Lung (tissue), 12 donors: ENCODE results near the gene CACNA1C. TPM values are rescaled to one million over a fixed set of nuclear protein-coding genes. Genes with fewer than 3 reads are reported as not detected.

Source experiments
- ATAC-seq: fragments of 200-7000 bp; cut with Tn5 transposase; one replicate; pipeline ENCODE4 v1.9.1; 2020; ENCODE audit warnings: moderate number of reproducible peaks; ENCODE audit not compliant: insufficient read depth, low FRiP score
- DNase-seq, 3 donors: peaks; one replicate each; pipeline ENCODE4 v3.0.0-alpha.2; 2013 to 2017
- H3K27ac ChIP-seq, 2 donors: one replicate each; pipeline ENCODE4 v1.5.1; 2013; ENCODE audit warnings: mild to moderate bottlenecking in 2 of 2, moderate library complexity in 2 of 2, control low read depth in 1 of 2, inconsistent platforms in 1 of 2, low read depth in 1 of 2, low read length in 1 of 2
- H3K27me3 ChIP-seq, 3 donors: one replicate each; pipeline ENCODE4 v1.5.1; 2013; ENCODE audit warnings: low read length in 2 of 3; ENCODE audit not compliant: control insufficient read depth in 3 of 3, insufficient read depth in 3 of 3
- H3K36me3 ChIP-seq, 4 donors: one replicate each; pipeline ENCODE4 v1.5.1; 2013; ENCODE audit warnings: low read length in 4 of 4, mild to moderate bottlenecking in 1 of 4, moderate library complexity in 1 of 4; ENCODE audit not compliant: control insufficient read depth in 4 of 4, insufficient read depth in 4 of 4
- H3K4me1 ChIP-seq, 5 donors: one replicate each; pipeline ENCODE4 v1.5.1; 2013; ENCODE audit warnings: low read length in 5 of 5, mild to moderate bottlenecking in 2 of 5, moderate library complexity in 1 of 5; ENCODE audit not compliant: control insufficient read depth in 5 of 5, insufficient read depth in 5 of 5
- H3K4me3 ChIP-seq: one replicate; pipeline ENCODE4 v1.5.1; 2013; ENCODE audit warnings: mild to moderate bottlenecking, control low read depth, moderate library complexity
- H3K9ac ChIP-seq, 2 donors: one replicate each; pipeline ENCODE4 v1.5.1; 2013; ENCODE audit warnings: low read length in 2 of 2, control low read depth in 1 of 2; ENCODE audit not compliant: insufficient read depth in 1 of 2
- H3K9me3 ChIP-seq, 4 donors: one replicate each; pipeline ENCODE4 v1.5.1; 2013; ENCODE audit warnings: low read length in 3 of 4, mild to moderate bottlenecking in 1 of 4, moderate library complexity in 1 of 4; ENCODE audit not compliant: control insufficient read depth in 4 of 4, insufficient read depth in 3 of 4
- CTCF ChIP-seq: IDR thresholded peaks from 2 replicates; pipeline ENCODE4 v1.5.1; 2012; ENCODE audit warnings: mild to moderate bottlenecking; ENCODE audit errors: control extremely low read depth, extremely low read depth
- WGBS, 2 donors: extraction: QIAGEN DNeasy Blood & Tissue Kit; methylation state at CpG; one replicate each; pipeline ENCODE4 v1.1.7; 2013; 5-methylcytosine and 5-hydroxymethylcytosine counted together
- polyA plus RNA-seq, 2 donors: library from polyadenylated mRNA; stranded (reverse); fragments of 200-250 nt; gene quantifications; one replicate each; pipeline ENCODE4 v1.2.1, GENCODE V29; 2013
- total RNA-seq, 2 donors: library from RNA; depleted of rRNA in 1 of 2; stranded (reverse); fragments of >200 nt in 1 of 2; gene quantifications; one replicate each; pipeline ENCODE4 v1.2.1, GENCODE V29; 2014 to 2021
- donor health status: control.
- donor health status: control.
- donor health status: Bipolar disorder and iron deficiency.
- donor health status: healthy.
- donor health status: DM: yes; HTN: yes; CAD: no.

Gene CACNA1C
- total and polyA plus RNA-seq, 4 donors = 3.2 to 17.5 (median 7.5) TPM

- DNase-seq = no peak
- Histone ChIP-seq H3K36me3 (no peaks in the 10 kb centered on the region), H3K9ac (no peak overlapping the region), H3K4me3 (no peak overlapping the region), H3K27me3 (no peaks in the 10 kb centered on the region), H3K9me3 (peaks cover 0 to 6% (median 0%) of the 10 kb centered on the region in 4 donors), H3K4me1 (peaks cover 0 to 37% (median 12%) of the 10 kb centered on the region in 5 donors), H3K27ac (no peak overlapping the region)
- no peak for TF ChIP-seq CTCF
- no peak for ATAC-seq
- WGBS, 2 donors = 52 to 73% methylated on average over 6 of the region's 6 CpGs
Observed at GRCh38 chr12:2319737-2320506, 267.1 kb downstream of the CACNA1C start.

GRCh38 chr12:2320841-2321240, 268.1 kb downstream of the CACNA1C start:
- Histone ChIP-seq H3K27ac (peak overlapping the region in 1 of 2 donors; percentile 3), H3K4me1 (peaks cover 0 to 37% (median 12%) of the 10 kb centered on the region in 5 donors), H3K4me3 (no peak overlapping the region), H3K27me3 (no peaks in the 10 kb centered on the region), H3K9ac (no peak overlapping the region), H3K36me3 (no peaks in the 10 kb centered on the region), H3K9me3 (peaks cover 0 to 6% (median 0%) of the 10 kb centered on the region in 4 donors)
- ATAC-seq (no peak), DNase-seq (no peak)
- WGBS, 2 donors = 74 to 86% methylated on average over 4 of the region's 4 CpGs
- TF ChIP-seq CTCF = no peak

GRCh38 chr12:2322554-2323120, 269.9 kb downstream of the CACNA1C start:
- H3K4me1 ChIP-seq = peaks cover 0 to 37% (median 12%) of the 10 kb centered on the region in 5 donors
- H3K4me3 ChIP-seq = no peak overlapping the region
- H3K36me3 ChIP-seq = no peaks in the 10 kb centered on the region
- no peak overlapping the region for H3K27ac ChIP-seq
- peaks cover 0 to 6% (median 0%) of the 10 kb centered on the region in 4 donors for H3K9me3 ChIP-seq
- ATAC-seq (no peak), DNase-seq (no peak)
- H3K9ac ChIP-seq = no peak overlapping the region
- no peaks in the 10 kb centered on the region for H3K27me3 ChIP-seq
- no peak for TF ChIP-seq CTCF
- 63 to 76% methylated on average over 14 of the region's 14 CpGs for WGBS, 2 donors
